NT2/D1 (cell line): ENCODE measurements around the gene C10orf143.

ENCODE experiments used
- SUZ12 ChIP-seq: IDR thresholded peaks from 2 replicates; pipeline ENCODE4 v1.6.1; 2011; ENCODE audit not compliant: insufficient read length, insufficient read depth; ENCODE audit errors: extremely low read depth
- YY1 ChIP-seq: IDR thresholded peaks from 2 replicates; pipeline ENCODE4 v1.6.1; 2011; ENCODE audit not compliant: insufficient read length, insufficient read depth
- ZNF274 ChIP-seq: IDR thresholded peaks from 2 replicates; pipeline ENCODE4 v1.6.1; 2011; ENCODE audit warnings: mild to moderate bottlenecking, low read depth, low read length

- TF ChIP-seq ZNF274 (no peak), SUZ12 (no peak), YY1 (no peak)
Measured at GRCh38 chr10:130021383-130021950, 89.2 kb downstream of the C10orf143 start.
